Ovary (tissue), 3 donors: ENCODE data around the gene LRRC15.

Experiments used
- CTCF ChIP-seq, 3 donors: fragments of 450-650 bp in 2 of 3; fragments of 200-600 bp in 1 of 3; IDR thresholded peaks; one replicate each; pipeline versions ENCODE4 v1.5.1 to v1.8.0; 2016 to 2022; ENCODE audit warnings: antibody characterized with exemption in 3 of 3, mild to moderate bottlenecking in 1 of 3
- EP300 ChIP-seq: sonication (generic); formaldehyde crosslinking; IDR thresholded peaks from one replicate; pipeline ENCODE4 v1.6.1; 2017; ENCODE audit warnings: antibody characterized with exemption
- POLR2A ChIP-seq: fragments of 450-650 bp; IDR thresholded peaks from one replicate; pipeline ENCODE4 v1.6.1; 2017; ENCODE audit warnings: antibody characterized with exemption, mild to moderate bottlenecking, moderate library complexity
- donor health status: DM: no; HTN: no; CAD: no.

- TF ChIP-seq CTCF (IDR thresholded peaks at IDR 0.05) = no peak
- TF ChIP-seq POLR2A = no peak
- no peak for TF ChIP-seq EP300
These were observed 12.8 kb upstream of the LRRC15 start for GRCh38 chr3:194382196-194382891.
